Measurements from ENCODE around the gene NDST1. TPM values are rescaled to one million over a fixed set of nuclear protein-coding genes. Genes with fewer than 3 reads are reported as not detected.

The NDST1 gene
- total RNA-seq, 1 experiment from 2014 or later, result 69.9 TPM

DNA sequence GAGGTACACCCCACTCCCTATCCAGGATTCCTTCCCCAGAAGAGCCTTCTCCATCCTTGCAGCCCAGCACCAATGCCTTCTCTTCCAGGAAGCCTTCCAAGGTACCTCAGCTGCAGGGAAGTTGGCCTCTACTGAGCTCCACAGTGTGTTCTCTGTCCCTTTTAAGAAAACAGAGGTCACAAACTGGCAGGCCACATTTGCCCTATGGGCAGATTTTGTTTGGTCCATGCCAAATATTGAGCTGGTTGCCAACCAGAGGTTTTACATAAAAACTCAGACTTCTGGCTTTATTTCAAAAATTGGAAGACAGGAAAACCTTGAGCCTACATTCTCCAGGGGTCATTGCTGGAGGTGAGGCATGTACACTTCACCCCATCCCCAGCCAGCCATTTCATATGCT is 9.0 kb upstream of the NDST1 start (continued):
- TF ChIP-seq, protein P1, sequence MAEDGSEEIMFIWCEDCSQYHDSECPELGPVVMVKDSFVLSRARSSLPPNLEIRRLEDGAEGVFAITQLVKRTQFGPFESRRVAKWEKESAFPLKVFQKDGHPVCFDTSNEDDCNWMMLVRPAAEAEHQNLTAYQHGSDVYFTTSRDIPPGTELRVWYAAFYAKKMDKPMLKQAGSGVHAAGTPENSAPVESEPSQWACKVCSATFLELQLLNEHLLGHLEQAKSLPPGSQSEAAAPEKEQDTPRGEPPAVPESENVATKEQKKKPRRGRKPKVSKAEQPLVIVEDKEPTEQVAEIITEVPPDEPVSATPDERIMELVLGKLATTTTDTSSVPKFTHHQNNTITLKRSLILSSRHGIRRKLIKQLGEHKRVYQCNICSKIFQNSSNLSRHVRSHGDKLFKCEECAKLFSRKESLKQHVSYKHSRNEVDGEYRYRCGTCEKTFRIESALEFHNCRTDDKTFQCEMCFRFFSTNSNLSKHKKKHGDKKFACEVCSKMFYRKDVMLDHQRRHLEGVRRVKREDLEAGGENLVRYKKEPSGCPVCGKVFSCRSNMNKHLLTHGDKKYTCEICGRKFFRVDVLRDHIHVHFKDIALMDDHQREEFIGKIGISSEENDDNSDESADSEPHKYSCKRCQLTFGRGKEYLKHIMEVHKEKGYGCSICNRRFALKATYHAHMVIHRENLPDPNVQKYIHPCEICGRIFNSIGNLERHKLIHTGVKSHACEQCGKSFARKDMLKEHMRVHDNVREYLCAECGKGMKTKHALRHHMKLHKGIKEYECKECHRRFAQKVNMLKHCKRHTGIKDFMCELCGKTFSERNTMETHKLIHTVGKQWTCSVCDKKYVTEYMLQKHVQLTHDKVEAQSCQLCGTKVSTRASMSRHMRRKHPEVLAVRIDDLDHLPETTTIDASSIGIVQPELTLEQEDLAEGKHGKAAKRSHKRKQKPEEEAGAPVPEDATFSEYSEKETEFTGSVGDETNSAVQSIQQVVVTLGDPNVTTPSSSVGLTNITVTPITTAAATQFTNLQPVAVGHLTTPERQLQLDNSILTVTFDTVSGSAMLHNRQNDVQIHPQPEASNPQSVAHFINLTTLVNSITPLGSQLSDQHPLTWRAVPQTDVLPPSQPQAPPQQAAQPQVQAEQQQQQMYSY (CRISPR knock-in tag; IDR thresholded peaks at IDR 0.05), result no peak
- TF ChIP-seq NR3C1 (CRISPR knock-in tag; conservative IDR thresholded peaks at IDR 0.05; ENCODE audit: low read depth), result no peak

DNA sequence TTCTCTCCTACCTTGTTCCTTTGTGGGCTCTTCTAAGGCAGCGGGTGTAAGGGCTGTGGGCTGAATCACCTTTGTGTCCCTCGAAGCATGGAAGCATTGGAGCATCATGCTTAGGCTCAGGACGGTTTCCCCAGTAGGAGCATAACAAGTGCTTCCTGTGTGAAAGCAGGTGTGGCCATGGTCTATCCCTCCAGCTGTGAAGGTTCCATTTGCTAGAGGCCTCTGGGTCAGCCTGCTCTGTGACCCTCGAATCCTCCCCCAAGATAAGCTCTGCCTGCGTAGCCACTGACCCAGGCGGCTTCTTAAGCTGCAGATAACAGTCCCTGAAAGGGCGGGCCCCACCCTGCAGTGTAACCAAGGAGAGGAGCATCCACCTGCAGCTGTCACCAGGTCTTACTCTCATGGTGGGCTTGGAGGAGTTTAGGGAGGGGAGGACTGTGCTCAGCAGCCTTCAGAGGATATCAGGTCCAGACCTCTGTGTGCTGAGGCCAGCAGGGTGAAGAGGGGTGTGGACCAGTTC is 8.4 kb upstream of the NDST1 start:
- DNase-seq (ENCODE audit: low spot score) (no peak), ATAC-seq (no peak)
- ChIA-PET CTCF (interaction anchor here (2.0 to 3.2 kb wide), 3 partner anchors 14 to 45 kb away, joined by 14 to 24 read pairs (median 15); no protein-coding TSS in a partner anchor), POLR2A (interaction anchor here (0.8 to 2.0 kb wide), 2 partner anchors 10 to 13 kb away, joined by 4 to 5 read pairs; no protein-coding TSS in a partner anchor)
- Mint-ChIP-seq H3K4me1 (peaks cover 63% of the 10 kb centered on the region), H3K27ac (peak overlapping the region; percentile 62; the same call in 1 of the 2 replicates), H3K36me3 (no peaks in the 10 kb centered on the region; the same call in 1 of the 2 replicates), H3K27me3 (ENCODE audit: low read depth) (no peaks in the 10 kb centered on the region), H3K9me3 (no peaks in the 10 kb centered on the region), H3K4me3 (no peak overlapping the region)
- TF ChIP-seq MYBL2 (CRISPR knock-in tag; IDR thresholded peaks at IDR 0.05) (no peak), ZNF317 (CRISPR knock-in tag; IDR thresholded peaks at IDR 0.05; ENCODE audit: borderline replicate concordance, low read depth) (no peak), ZNF121 (CRISPR knock-in tag; IDR thresholded peaks at IDR 0.05) (no peak), KAT7 (CRISPR knock-in tag; IDR thresholded peaks at IDR 0.05; ENCODE audit: borderline replicate concordance) (no peak), NR1H2 (CRISPR knock-in tag; IDR thresholded peaks at IDR 0.05) (no peak)
- TF ChIP-seq, protein P1 (CRISPR knock-in tag; IDR thresholded peaks at IDR 0.05), result no peak
- TF ChIP-seq, protein P2, sequence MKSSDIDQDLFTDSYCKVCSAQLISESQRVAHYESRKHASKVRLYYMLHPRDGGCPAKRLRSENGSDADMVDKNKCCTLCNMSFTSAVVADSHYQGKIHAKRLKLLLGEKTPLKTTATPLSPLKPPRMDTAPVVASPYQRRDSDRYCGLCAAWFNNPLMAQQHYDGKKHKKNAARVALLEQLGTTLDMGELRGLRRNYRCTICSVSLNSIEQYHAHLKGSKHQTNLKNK (CRISPR knock-in tag; IDR thresholded peaks at IDR 0.05), result no peak
- TF ChIP-seq, protein P3, sequence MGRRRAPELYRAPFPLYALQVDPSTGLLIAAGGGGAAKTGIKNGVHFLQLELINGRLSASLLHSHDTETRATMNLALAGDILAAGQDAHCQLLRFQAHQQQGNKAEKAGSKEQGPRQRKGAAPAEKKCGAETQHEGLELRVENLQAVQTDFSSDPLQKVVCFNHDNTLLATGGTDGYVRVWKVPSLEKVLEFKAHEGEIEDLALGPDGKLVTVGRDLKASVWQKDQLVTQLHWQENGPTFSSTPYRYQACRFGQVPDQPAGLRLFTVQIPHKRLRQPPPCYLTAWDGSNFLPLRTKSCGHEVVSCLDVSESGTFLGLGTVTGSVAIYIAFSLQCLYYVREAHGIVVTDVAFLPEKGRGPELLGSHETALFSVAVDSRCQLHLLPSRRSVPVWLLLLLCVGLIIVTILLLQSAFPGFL (CRISPR knock-in tag; IDR thresholded peaks at IDR 0.05; ENCODE audit: borderline replicate concordance), result no peak
- TF ChIP-seq, protein P4, sequence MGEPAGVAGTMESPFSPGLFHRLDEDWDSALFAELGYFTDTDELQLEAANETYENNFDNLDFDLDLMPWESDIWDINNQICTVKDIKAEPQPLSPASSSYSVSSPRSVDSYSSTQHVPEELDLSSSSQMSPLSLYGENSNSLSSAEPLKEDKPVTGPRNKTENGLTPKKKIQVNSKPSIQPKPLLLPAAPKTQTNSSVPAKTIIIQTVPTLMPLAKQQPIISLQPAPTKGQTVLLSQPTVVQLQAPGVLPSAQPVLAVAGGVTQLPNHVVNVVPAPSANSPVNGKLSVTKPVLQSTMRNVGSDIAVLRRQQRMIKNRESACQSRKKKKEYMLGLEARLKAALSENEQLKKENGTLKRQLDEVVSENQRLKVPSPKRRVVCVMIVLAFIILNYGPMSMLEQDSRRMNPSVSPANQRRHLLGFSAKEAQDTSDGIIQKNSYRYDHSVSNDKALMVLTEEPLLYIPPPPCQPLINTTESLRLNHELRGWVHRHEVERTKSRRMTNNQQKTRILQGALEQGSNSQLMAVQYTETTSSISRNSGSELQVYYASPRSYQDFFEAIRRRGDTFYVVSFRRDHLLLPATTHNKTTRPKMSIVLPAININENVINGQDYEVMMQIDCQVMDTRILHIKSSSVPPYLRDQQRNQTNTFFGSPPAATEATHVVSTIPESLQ (CRISPR knock-in tag; IDR thresholded peaks at IDR 0.05), result no peak
- TF ChIP-seq, protein P5, sequence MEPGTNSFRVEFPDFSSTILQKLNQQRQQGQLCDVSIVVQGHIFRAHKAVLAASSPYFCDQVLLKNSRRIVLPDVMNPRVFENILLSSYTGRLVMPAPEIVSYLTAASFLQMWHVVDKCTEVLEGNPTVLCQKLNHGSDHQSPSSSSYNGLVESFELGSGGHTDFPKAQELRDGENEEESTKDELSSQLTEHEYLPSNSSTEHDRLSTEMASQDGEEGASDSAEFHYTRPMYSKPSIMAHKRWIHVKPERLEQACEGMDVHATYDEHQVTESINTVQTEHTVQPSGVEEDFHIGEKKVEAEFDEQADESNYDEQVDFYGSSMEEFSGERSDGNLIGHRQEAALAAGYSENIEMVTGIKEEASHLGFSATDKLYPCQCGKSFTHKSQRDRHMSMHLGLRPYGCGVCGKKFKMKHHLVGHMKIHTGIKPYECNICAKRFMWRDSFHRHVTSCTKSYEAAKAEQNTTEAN (CRISPR knock-in tag; IDR thresholded peaks at IDR 0.05), result no peak
